Measurements from ENCODE around the gene PAPPA2.

PAPPA2 gene

DNA sequence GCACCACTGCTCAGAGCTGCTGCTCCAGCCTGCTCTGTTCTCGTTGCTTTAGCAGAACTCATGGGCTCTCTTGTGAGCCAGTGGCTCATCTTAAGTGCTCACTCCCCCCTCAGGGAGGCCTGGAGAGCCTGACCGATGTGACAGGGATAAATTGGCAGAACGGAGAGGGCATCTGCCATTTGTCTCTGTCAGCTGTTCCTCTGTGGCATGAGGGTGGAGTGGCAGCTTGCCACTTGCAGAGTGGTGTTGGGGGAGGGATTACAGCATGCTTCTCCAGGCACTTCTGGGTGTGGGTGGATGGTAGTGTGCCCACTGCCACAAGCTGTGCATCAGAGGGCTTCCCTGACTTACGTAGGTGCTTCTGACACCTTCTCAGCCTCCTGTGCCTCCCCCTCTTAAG, 229.5 kb downstream of the PAPPA2 start:
- no peaks in the 10 kb centered on the region for H3K36me3 ChIP-seq (ENCODE audit: control insufficient read depth in 2 of 2, insufficient read depth in 1 of 2, low read length in 2 of 2)
- H3K4me3 ChIP-seq (ENCODE audit: low read depth, low read length), result no peak overlapping the region
- no peaks in the 10 kb centered on the region for H3K4me1 ChIP-seq (ENCODE audit: control insufficient read depth, insufficient read depth, low read length)
- peak; percentile 43 for TF ChIP-seq EGR2 (tag by site-specific recombination; IDR thresholded peaks at IDR 0.05; ENCODE audit: low read depth)
- no peak for TF ChIP-seq HOXD13 (CRISPR knock-in tag; IDR thresholded peaks at IDR 0.05; ENCODE audit: borderline replicate concordance)
- TF ChIP-seq, protein P1, sequence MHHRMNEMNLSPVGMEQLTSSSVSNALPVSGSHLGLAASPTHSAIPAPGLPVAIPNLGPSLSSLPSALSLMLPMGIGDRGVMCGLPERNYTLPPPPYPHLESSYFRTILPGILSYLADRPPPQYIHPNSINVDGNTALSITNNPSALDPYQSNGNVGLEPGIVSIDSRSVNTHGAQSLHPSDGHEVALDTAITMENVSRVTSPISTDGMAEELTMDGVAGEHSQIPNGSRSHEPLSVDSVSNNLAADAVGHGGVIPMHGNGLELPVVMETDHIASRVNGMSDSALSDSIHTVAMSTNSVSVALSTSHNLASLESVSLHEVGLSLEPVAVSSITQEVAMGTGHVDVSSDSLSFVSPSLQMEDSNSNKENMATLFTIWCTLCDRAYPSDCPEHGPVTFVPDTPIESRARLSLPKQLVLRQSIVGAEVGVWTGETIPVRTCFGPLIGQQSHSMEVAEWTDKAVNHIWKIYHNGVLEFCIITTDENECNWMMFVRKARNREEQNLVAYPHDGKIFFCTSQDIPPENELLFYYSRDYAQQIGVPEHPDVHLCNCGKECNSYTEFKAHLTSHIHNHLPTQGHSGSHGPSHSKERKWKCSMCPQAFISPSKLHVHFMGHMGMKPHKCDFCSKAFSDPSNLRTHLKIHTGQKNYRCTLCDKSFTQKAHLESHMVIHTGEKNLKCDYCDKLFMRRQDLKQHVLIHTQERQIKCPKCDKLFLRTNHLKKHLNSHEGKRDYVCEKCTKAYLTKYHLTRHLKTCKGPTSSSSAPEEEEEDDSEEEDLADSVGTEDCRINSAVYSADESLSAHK (tag by site-specific recombination; IDR thresholded peaks at IDR 0.05), result no peak
- H3K9me3 ChIP-seq (ENCODE audit: control insufficient read depth, insufficient read depth, low read depth, low read length), result no peaks in the 10 kb centered on the region
- POLR2A ChIA-PET, result no interaction called here
- CTCF ChIA-PET, result interaction anchor here (0.6 to 4.4 kb wide), 14 partner anchors 9 to 1878 kb away, joined by 3 to 45 read pairs (median 4); no protein-coding TSS in a partner anchor
- H3K27ac ChIP-seq (ENCODE audit: extremely low read depth, low read depth, low read length), result no peak overlapping the region

DNA sequence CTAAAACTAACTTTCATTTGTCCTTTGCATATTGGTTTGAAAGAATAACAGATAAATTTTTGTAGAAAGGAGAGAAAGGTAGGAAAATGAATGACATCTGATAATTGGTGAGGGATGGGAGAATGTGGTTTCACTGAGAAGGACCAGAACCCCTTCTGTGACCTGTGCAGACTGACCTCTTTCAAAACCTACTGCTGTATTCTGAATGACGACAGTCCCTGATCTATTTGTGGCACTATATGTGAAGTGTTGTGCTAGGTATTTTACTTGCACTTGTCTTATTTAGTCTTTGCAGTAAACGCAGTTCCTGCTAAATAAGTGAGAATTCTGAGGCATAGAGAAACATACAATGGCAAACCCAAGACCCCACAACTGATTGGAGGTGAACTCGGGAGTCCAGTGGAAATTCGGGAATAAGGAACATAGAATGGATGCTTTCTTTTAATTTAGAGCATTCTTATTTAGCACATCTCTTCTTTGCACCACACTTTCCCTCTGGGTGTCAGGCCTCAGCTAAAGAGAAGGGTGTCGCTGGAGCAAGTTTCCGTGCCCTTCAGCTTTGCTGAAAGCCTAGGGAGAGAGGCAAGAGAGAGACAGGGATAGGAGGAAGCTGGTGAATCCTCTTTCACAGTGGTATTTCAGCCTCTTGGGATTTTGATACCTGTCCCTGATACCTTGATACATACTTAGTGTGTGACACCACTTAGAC, 230.2 kb downstream of the PAPPA2 start:
- ChIA-PET CTCF (interaction anchor here (0.6 to 4.4 kb wide), 3 partner anchors 56 to 318 kb away, joined by 3 to 45 read pairs (median 25); no protein-coding TSS in a partner anchor), POLR2A (no interaction called here)
- Histone ChIP-seq H3K27ac (ENCODE audit: extremely low read depth, low read depth, low read length) (no peak overlapping the region), H3K4me3 (ENCODE audit: low read depth, low read length) (no peak overlapping the region), H3K9me3 (ENCODE audit: control insufficient read depth, insufficient read depth, low read depth, low read length) (no peaks in the 10 kb centered on the region), H3K4me1 (ENCODE audit: control insufficient read depth, insufficient read depth, low read length) (no peaks in the 10 kb centered on the region), H3K36me3 (ENCODE audit: control insufficient read depth in 2 of 2, insufficient read depth in 1 of 2, low read length in 2 of 2) (no peaks in the 10 kb centered on the region)
- TF ChIP-seq, protein P2, sequence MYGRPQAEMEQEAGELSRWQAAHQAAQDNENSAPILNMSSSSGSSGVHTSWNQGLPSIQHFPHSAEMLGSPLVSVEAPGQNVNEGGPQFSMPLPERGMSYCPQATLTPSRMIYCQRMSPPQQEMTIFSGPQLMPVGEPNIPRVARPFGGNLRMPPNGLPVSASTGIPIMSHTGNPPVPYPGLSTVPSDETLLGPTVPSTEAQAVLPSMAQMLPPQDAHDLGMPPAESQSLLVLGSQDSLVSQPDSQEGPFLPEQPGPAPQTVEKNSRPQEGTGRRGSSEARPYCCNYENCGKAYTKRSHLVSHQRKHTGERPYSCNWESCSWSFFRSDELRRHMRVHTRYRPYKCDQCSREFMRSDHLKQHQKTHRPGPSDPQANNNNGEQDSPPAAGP (tag by site-specific recombination; IDR thresholded peaks at IDR 0.05), result no peak
- no peak for TF ChIP-seq BCL11B (tag by site-specific recombination; IDR thresholded peaks at IDR 0.05; ENCODE audit: low read depth)
- TF ChIP-seq, protein P3, sequence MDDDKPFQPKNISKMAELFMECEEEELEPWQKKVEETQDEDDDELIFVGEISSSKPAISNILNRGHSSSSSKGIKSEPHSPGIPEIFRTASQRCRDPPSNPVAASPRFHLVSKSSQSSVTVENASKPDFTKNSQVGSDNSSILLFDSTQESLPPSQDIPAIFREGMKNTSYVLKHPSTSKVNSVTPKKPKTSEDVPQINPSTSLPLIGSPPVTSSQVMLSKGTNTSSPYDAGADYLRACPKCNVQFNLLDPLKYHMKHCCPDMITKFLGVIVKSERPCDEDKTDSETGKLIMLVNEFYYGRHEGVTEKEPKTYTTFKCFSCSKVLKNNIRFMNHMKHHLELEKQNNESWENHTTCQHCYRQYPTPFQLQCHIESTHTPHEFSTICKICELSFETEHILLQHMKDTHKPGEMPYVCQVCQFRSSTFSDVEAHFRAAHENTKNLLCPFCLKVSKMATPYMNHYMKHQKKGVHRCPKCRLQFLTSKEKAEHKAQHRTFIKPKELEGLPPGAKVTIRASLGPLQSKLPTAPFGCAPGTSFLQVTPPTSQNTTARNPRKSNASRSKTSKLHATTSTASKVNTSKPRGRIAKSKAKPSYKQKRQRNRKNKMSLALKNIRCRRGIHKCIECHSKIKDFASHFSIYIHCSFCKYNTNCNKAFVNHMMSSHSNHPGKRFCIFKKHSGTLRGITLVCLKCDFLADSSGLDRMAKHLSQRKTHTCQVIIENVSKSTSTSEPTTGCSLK (tag by site-specific recombination; IDR thresholded peaks at IDR 0.05), result no peak
- TF ChIP-seq TRIM28 (IDR thresholded peaks at IDR 0.05; ENCODE audit: borderline replicate concordance, low read length), result no peak
- TF ChIP-seq, protein P4, sequence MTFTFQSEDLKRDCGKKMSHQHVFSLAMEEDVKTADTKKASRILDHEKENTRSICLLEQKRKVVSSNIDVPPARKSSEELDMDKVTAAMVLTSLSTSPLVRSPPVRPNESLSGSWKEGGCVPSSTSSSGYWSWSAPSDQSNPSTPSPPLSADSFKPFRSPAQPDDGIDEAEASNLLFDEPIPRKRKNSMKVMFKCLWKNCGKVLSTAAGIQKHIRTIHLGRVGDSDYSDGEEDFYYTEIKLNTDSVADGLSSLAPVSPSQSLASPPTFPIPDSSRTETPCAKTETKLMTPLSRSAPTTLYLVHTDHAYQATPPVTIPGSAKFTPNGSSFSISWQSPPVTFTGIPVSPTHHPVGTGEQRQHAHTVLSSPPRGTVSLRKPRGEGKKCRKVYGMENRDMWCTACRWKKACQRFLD (tag by site-specific recombination; IDR thresholded peaks at IDR 0.05), result no peak
- TF ChIP-seq ZNF561 (tag by site-specific recombination; IDR thresholded peaks at IDR 0.05; ENCODE audit: borderline replicate concordance), result no peak
- TF ChIP-seq GLI4 (tag by site-specific recombination; IDR thresholded peaks at IDR 0.05), result no peak
- TF ChIP-seq ZNF529 (tag by site-specific recombination; IDR thresholded peaks at IDR 0.05; ENCODE audit: insufficient replicate concordance), result no peak
- TF ChIP-seq YY2 (tag by site-specific recombination; IDR thresholded peaks at IDR 0.05), result no peak
- TF ChIP-seq ZNF837 (tag by site-specific recombination; IDR thresholded peaks at IDR 0.05), result no peak
- TF ChIP-seq, protein P5, sequence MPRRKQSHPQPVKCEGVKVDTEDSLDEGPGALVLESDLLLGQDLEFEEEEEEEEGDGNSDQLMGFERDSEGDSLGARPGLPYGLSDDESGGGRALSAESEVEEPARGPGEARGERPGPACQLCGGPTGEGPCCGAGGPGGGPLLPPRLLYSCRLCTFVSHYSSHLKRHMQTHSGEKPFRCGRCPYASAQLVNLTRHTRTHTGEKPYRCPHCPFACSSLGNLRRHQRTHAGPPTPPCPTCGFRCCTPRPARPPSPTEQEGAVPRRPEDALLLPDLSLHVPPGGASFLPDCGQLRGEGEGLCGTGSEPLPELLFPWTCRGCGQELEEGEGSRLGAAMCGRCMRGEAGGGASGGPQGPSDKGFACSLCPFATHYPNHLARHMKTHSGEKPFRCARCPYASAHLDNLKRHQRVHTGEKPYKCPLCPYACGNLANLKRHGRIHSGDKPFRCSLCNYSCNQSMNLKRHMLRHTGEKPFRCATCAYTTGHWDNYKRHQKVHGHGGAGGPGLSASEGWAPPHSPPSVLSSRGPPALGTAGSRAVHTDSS (tag by site-specific recombination; IDR thresholded peaks at IDR 0.05), result no peak
- TF ChIP-seq, protein P6, sequence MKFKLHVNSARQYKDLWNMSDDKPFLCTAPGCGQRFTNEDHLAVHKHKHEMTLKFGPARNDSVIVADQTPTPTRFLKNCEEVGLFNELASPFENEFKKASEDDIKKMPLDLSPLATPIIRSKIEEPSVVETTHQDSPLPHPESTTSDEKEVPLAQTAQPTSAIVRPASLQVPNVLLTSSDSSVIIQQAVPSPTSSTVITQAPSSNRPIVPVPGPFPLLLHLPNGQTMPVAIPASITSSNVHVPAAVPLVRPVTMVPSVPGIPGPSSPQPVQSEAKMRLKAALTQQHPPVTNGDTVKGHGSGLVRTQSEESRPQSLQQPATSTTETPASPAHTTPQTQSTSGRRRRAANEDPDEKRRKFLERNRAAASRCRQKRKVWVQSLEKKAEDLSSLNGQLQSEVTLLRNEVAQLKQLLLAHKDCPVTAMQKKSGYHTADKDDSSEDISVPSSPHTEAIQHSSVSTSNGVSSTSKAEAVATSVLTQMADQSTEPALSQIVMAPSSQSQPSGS (tag by site-specific recombination; IDR thresholded peaks at IDR 0.05; ENCODE audit: low read depth), result no peak
- no peak for TF ChIP-seq ZNF354C (tag by site-specific recombination; IDR thresholded peaks at IDR 0.05; ENCODE audit: borderline replicate concordance, low read depth)
- no peak for TF ChIP-seq ZNF624 (tag by site-specific recombination; IDR thresholded peaks at IDR 0.05)
- TF ChIP-seq, protein P7, sequence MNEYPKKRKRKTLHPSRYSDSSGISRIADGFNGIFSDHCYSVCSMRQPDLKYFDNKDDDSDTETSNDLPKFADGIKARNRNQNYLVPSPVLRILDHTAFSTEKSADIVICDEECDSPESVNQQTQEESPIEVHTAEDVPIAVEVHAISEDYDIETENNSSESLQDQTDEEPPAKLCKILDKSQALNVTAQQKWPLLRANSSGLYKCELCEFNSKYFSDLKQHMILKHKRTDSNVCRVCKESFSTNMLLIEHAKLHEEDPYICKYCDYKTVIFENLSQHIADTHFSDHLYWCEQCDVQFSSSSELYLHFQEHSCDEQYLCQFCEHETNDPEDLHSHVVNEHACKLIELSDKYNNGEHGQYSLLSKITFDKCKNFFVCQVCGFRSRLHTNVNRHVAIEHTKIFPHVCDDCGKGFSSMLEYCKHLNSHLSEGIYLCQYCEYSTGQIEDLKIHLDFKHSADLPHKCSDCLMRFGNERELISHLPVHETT (tag by site-specific recombination; IDR thresholded peaks at IDR 0.05), result no peak
- TF ChIP-seq, protein P8, sequence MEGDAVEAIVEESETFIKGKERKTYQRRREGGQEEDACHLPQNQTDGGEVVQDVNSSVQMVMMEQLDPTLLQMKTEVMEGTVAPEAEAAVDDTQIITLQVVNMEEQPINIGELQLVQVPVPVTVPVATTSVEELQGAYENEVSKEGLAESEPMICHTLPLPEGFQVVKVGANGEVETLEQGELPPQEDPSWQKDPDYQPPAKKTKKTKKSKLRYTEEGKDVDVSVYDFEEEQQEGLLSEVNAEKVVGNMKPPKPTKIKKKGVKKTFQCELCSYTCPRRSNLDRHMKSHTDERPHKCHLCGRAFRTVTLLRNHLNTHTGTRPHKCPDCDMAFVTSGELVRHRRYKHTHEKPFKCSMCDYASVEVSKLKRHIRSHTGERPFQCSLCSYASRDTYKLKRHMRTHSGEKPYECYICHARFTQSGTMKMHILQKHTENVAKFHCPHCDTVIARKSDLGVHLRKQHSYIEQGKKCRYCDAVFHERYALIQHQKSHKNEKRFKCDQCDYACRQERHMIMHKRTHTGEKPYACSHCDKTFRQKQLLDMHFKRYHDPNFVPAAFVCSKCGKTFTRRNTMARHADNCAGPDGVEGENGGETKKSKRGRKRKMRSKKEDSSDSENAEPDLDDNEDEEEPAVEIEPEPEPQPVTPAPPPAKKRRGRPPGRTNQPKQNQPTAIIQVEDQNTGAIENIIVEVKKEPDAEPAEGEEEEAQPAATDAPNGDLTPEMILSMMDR (tag by site-specific recombination; IDR thresholded peaks at IDR 0.05), result no peak
